SH-SY5Y (cell line): Measurements from ENCODE around the gene HMGCS2.

Experiments used
- GATA2 ChIP-seq: IDR thresholded peaks from 2 replicates; pipeline ENCODE4 v1.6.1; 2011; ENCODE audit warnings: mild to moderate bottlenecking, low read depth, low read length
- GATA3 ChIP-seq: IDR thresholded peaks from 2 replicates; pipeline ENCODE4 v1.6.1; 2011; ENCODE audit warnings: low read depth, mild to moderate bottlenecking, low read length, moderate library complexity

The HMGCS2 gene

GRCh38 chr1:119797606-119798005 is 28.9 kb upstream of the HMGCS2 start:
- TF ChIP-seq GATA2 = no peak
- TF ChIP-seq GATA3 = no peak

GRCh38 chr1:119797162-119797561 is 28.5 kb upstream of the HMGCS2 start:
- TF ChIP-seq GATA2 = no peak
- TF ChIP-seq GATA3 = no peak

- no peak for TF ChIP-seq GATA3
- TF ChIP-seq GATA2 = no peak
Measured at GRCh38 chr1:119795261-119796200, 26.8 kb upstream of the HMGCS2 start.

GRCh38 chr1:119794876-119795240 is 26.2 kb upstream of the HMGCS2 start:
- TF ChIP-seq GATA2 (no peak), GATA3 (no peak)

- TF ChIP-seq GATA2 (no peak), GATA3 (no peak)
Measured at GRCh38 chr1:119794230-119794875, 25.6 kb upstream of the HMGCS2 start.

GRCh38 chr1:119791377-119791776 is 22.7 kb upstream of the HMGCS2 start:
- no peak for TF ChIP-seq GATA3
- TF ChIP-seq GATA2 = no peak

- TF ChIP-seq GATA3 = no peak
- no peak for TF ChIP-seq GATA2
Measured at GRCh38 chr1:119790451-119791198, 21.9 kb upstream of the HMGCS2 start.

- no peak for TF ChIP-seq GATA3
- TF ChIP-seq GATA2 = no peak
Measured at GRCh38 chr1:119787776-119788175, 19.1 kb upstream of the HMGCS2 start.

- TF ChIP-seq GATA2 (no peak), GATA3 (no peak)
Measured at GRCh38 chr1:119784191-119784781, 15.6 kb upstream of the HMGCS2 start.

- TF ChIP-seq GATA3 (no peak), GATA2 (no peak)
Measured at GRCh38 chr1:119783354-119784185, 14.9 kb upstream of the HMGCS2 start.

GRCh38 chr1:119782631-119783325 is 14.1 kb upstream of the HMGCS2 start:
- TF ChIP-seq GATA3 (no peak), GATA2 (no peak)

GRCh38 chr1:119781434-119782210 is 12.9 kb upstream of the HMGCS2 start:
- TF ChIP-seq GATA3 (no peak), GATA2 (no peak)
